ENCODE measurements around the gene C2CD5. TPM values are rescaled to one million over a fixed set of nuclear protein-coding genes. Genes with fewer than 3 reads are reported as not detected.

Gene C2CD5
- total and polyA plus RNA-seq, 2 of the 13 experiments (the other 11 are each of a cell fraction or from before 2014, with no cell fraction given) = 12.6 to 14.6 TPM

- TF ChIP-seq ZHX2 (IDR thresholded peaks at IDR 0.05; ENCODE audit: low read depth) (peak; percentile 96), ZHX2 (CRISPR knock-in tag; IDR thresholded peaks at IDR 0.05; ENCODE audit: borderline replicate concordance) (0 out of 2 replicates have a peak, but pooled peaks have one; percentile 51), PRPF4 (IDR thresholded peaks at IDR 0.05; ENCODE audit: low read depth, low read length, poor library complexity, severe bottlenecking) (no peak), NFKB2 (CRISPR knock-in tag; IDR thresholded peaks at IDR 0.05; ENCODE audit: borderline replicate concordance) (peak; percentile 94), PRDM4 (CRISPR knock-in tag; IDR thresholded peaks at IDR 0.05; ENCODE audit: borderline replicate concordance) (no peak), ZNF883 (CRISPR knock-in tag; IDR thresholded peaks at IDR 0.05; ENCODE audit: not compliant biosample characterization) (peak; percentile 47), TAF1 (CRISPR knock-in tag; IDR thresholded peaks at IDR 0.05) (peak; percentile 67), RCOR2 (CRISPR knock-in tag; IDR thresholded peaks at IDR 0.05) (no peak; the same call in 1 of the 2 replicates), KDM5B (CRISPR knock-in tag; IDR thresholded peaks at IDR 0.05; ENCODE audit: borderline replicate concordance) (peak; percentile 81), ZMAT3 (CRISPR knock-in tag; conservative IDR thresholded peaks at IDR 0.05) (peak; percentile 42; the same call in 1 of the 2 replicates), ZNF326 (CRISPR knock-in tag; IDR thresholded peaks at IDR 0.05; ENCODE audit: borderline replicate concordance) (no peak), IRX3 (CRISPR knock-in tag; IDR thresholded peaks at IDR 0.05; ENCODE audit: borderline replicate concordance, low read depth) (no peak; the same call in 1 of the 2 replicates), ZBTB8A (CRISPR knock-in tag; IDR thresholded peaks at IDR 0.05; ENCODE audit: borderline replicate concordance, low read depth) (no peak), ZNF747 (CRISPR knock-in tag; IDR thresholded peaks at IDR 0.05; ENCODE audit: borderline replicate concordance) (peak; percentile 95; the same call in 1 of the 2 replicates), ZNF180 (CRISPR knock-in tag; IDR thresholded peaks at IDR 0.05; ENCODE audit: borderline replicate concordance, low read depth) (no peak)
- TF ChIP-seq, protein P1, sequence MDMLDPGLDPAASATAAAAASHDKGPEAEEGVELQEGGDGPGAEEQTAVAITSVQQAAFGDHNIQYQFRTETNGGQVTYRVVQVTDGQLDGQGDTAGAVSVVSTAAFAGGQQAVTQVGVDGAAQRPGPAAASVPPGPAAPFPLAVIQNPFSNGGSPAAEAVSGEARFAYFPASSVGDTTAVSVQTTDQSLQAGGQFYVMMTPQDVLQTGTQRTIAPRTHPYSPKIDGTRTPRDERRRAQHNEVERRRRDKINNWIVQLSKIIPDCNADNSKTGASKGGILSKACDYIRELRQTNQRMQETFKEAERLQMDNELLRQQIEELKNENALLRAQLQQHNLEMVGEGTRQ (IDR thresholded peaks at IDR 0.05; ENCODE audit: low read depth, low read length) = no peak
- TF ChIP-seq, protein P1 (CRISPR knock-in tag; IDR thresholded peaks at IDR 0.05; ENCODE audit: borderline replicate concordance) = no peak
These were observed at the start of gene C2CD5 (continued) for GRCh38 chr12:22544038-22544979.
